PC-3 (cell line): ENCODE measurements around the gene CRABP2.

Experiments used
- EZH2 ChIP-seq: fragments of 300-600 bp; sonication (generic); IDR thresholded peaks from one replicate; pipeline ENCODE4 v1.6.1; 2017; ENCODE audit warnings: antibody characterized with exemption, mild to moderate bottlenecking, low read length; ENCODE audit not compliant: unreplicated experiment
- TF ChIP-seq, protein P1 (sequence below): fragments of 300-600 bp; sonication (generic); conservative IDR thresholded peaks from 2 replicates; pipeline ENCODE4 v1.5.1; 2017; ENCODE audit warnings: antibody characterized with exemption, low read depth, mild to moderate bottlenecking, low read length

DNA sequence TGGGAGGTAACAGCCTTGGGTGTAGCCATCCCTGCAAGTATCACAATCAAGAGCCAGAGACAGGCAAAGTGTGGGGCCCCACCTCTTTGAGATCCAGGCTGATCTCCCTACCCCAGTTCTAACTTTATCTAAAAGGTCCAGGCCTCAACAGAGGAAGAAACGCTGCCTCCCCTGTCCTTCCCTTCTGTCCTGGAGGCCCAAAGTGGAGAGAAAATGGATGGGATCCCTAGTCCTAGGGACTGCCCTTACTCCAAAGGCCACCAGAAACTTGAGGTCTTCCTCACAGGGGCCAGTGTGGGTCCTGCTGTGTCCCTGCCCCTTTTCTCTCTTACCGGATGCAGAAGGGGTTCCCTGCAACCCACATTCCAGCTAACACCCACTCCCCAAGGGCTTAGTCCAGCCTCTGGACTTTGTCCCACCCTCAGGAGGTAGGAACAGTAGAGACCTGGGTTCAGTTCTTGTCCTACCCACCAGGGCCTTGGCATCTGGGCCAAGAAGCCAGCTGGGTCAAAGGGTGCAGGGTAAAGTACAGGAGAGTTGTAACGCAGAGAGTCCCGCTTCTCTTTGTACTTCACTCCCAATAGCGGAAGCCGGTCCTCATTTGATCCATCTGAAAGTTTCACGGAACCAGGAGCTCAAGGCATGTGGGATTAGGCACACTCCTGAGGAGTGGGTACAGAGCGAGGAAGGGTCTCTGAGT lies 44.2 kb upstream of the CRABP2 start:
- TF ChIP-seq, protein P1, sequence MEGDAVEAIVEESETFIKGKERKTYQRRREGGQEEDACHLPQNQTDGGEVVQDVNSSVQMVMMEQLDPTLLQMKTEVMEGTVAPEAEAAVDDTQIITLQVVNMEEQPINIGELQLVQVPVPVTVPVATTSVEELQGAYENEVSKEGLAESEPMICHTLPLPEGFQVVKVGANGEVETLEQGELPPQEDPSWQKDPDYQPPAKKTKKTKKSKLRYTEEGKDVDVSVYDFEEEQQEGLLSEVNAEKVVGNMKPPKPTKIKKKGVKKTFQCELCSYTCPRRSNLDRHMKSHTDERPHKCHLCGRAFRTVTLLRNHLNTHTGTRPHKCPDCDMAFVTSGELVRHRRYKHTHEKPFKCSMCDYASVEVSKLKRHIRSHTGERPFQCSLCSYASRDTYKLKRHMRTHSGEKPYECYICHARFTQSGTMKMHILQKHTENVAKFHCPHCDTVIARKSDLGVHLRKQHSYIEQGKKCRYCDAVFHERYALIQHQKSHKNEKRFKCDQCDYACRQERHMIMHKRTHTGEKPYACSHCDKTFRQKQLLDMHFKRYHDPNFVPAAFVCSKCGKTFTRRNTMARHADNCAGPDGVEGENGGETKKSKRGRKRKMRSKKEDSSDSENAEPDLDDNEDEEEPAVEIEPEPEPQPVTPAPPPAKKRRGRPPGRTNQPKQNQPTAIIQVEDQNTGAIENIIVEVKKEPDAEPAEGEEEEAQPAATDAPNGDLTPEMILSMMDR = no peak
- TF ChIP-seq EZH2 = no peak
